ENCODE results near the gene DDX19B. TPM values are rescaled to one million over a fixed set of nuclear protein-coding genes. Genes with fewer than 3 reads are reported as not detected.
"Not testable (repeated sequence)": the region's sequence is repeated elsewhere in the genome, so short reads cannot be mapped to it uniquely, and the experiment has no call there.

DDX19B gene
- total RNA-seq, 1 donor from 2014 or later, result 45.2 TPM

GRCh38 chr16:70359552-70359951 is 60.6 kb downstream of the DDX19B start:
- H3K27ac Mint-ChIP-seq (ENCODE audit: unreplicated experiment), result no peak overlapping the region
- H3K4me1 Mint-ChIP-seq, result no peaks in the 10 kb centered on the region
- H3K27me3 Mint-ChIP-seq (ENCODE audit: low read depth), result no peaks in the 10 kb centered on the region
- peaks cover 6% of the 10 kb centered on the region for H3K36me3 Mint-ChIP-seq (ENCODE audit: low read depth)
- H3K9me3 Mint-ChIP-seq, result no peaks in the 10 kb centered on the region
- no peak for TF ChIP-seq CTCF (conservative IDR thresholded peaks at IDR 0.05)
- no peak for DNase-seq (ENCODE audit: low read depth, low spot score)
- no peak overlapping the region for H3K4me3 Mint-ChIP-seq

- Mint-ChIP-seq H3K27me3 (ENCODE audit: low read depth) (no peaks in the 10 kb centered on the region), H3K9me3 (no peaks in the 10 kb centered on the region), H3K4me3 (no peak overlapping the region), H3K27ac (ENCODE audit: unreplicated experiment) (no peak overlapping the region), H3K36me3 (ENCODE audit: low read depth) (peaks cover 3% of the 10 kb centered on the region), H3K4me1 (no peaks in the 10 kb centered on the region)
- TF ChIP-seq CTCF (conservative IDR thresholded peaks at IDR 0.05), result no peak
- no peak for DNase-seq (ENCODE audit: low read depth, low spot score)
Measured at GRCh38 chr16:70364399-70364798, 65.4 kb downstream of the DDX19B start.

- TF ChIP-seq CTCF (conservative IDR thresholded peaks at IDR 0.05), result peak; percentile 73
- DNase-seq (ENCODE audit: low read depth, low spot score), result peak; percentile 25
- peaks cover 19% of the 10 kb centered on the region for H3K36me3 Mint-ChIP-seq (ENCODE audit: low read depth)
- H3K4me1 Mint-ChIP-seq; H3K27ac Mint-ChIP-seq (ENCODE audit: unreplicated experiment); H3K27me3 Mint-ChIP-seq (ENCODE audit: low read depth); H3K9me3 Mint-ChIP-seq: not testable (repeated sequence)
- H3K4me3 Mint-ChIP-seq, result peak overlapping the region; percentile 39
Measured at GRCh38 chr16:70370145-70370544, 71.2 kb downstream of the DDX19B start.

GRCh38 chr16:70370924-70371323 is 71.9 kb downstream of the DDX19B start:
- H3K27ac Mint-ChIP-seq (ENCODE audit: unreplicated experiment), result no peak overlapping the region
- peaks cover 21% of the 10 kb centered on the region for H3K36me3 Mint-ChIP-seq (ENCODE audit: low read depth)
- no peak overlapping the region for H3K4me3 Mint-ChIP-seq
- DNase-seq (ENCODE audit: low read depth, low spot score), result no peak
- H3K27me3 Mint-ChIP-seq (ENCODE audit: low read depth), result no peaks in the 10 kb centered on the region
- no peaks in the 10 kb centered on the region for H3K9me3 Mint-ChIP-seq
- no peaks in the 10 kb centered on the region for H3K4me1 Mint-ChIP-seq
- no peak for TF ChIP-seq CTCF (conservative IDR thresholded peaks at IDR 0.05)

GRCh38 chr16:70372921-70373728 is 74.1 kb downstream of the DDX19B start:
- Mint-ChIP-seq H3K27me3 (ENCODE audit: low read depth) (no peaks in the 10 kb centered on the region), H3K4me1 (no peaks in the 10 kb centered on the region), H3K36me3 (ENCODE audit: low read depth) (peaks cover 25% of the 10 kb centered on the region), H3K4me3 (peak overlapping the region; percentile 51), H3K9me3 (no peaks in the 10 kb centered on the region), H3K27ac (ENCODE audit: unreplicated experiment) (no peak overlapping the region)
- TF ChIP-seq CTCF (conservative IDR thresholded peaks at IDR 0.05), result no peak
- no peak for DNase-seq (ENCODE audit: low read depth, low spot score)
